HUES48 (cell line): ENCODE data around the gene TPM3.
"Not testable (repeated sequence)": the region's sequence is repeated elsewhere in the genome, so short reads cannot be mapped to it uniquely, and the experiment has no call there.

Experiments used
- H3K27ac ChIP-seq: one replicate; pipeline ENCODE4 v1.7.0; 2013; ENCODE audit warnings: low read depth, low read length, inconsistent platforms
- H3K27me3 ChIP-seq: 2 replicates; pipeline ENCODE4 v1.6.1; 2013; ENCODE audit warnings: mild to moderate bottlenecking, low read length; ENCODE audit not compliant: control insufficient read depth, insufficient read depth
- H3K36me3 ChIP-seq: 2 replicates; pipeline ENCODE4 v1.6.1; 2013; ENCODE audit warnings: low read length; ENCODE audit not compliant: control insufficient read depth, insufficient read depth
- H3K4me1 ChIP-seq: 2 replicates; pipeline ENCODE4 v1.6.1; 2013; ENCODE audit warnings: mild to moderate bottlenecking, low read length; ENCODE audit not compliant: control insufficient read depth, insufficient read depth
- H3K4me3 ChIP-seq: 2 replicates; pipeline ENCODE4 v1.5.1; 2013; ENCODE audit warnings: mild to moderate bottlenecking, low read depth, low read length
- H3K9ac ChIP-seq: 2 replicates; pipeline ENCODE4 v1.6.1; 2013; ENCODE audit warnings: mild to moderate bottlenecking, low read depth, low read length, moderate library complexity
- H3K9me3 ChIP-seq: 2 replicates; pipeline ENCODE4 v1.6.1; 2013; ENCODE audit warnings: low read length; ENCODE audit not compliant: control insufficient read depth, insufficient read depth

The TPM3 gene

DNA sequence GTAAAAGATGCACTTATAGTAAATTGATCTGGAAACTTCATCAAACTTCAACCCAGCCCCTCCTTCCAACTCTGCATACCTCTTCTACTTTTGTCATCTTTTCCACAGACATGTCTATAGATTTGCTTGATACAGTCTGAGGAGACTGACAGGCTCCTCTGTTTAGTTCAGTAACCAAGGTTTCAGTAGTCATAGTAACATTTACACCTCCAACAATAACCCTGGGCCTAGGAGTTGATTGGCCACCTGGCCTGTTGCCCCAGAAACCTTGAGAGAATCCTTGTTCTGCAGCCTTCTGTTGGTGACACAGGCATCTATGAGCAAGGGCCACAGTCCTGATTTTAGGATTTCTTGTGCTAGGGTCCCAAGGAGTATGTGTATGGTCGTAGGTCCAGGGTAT lies 14.3 kb upstream of the TPM3 start, which contains the start of gene CFAP141:
Gene CFAP141, minus strand, starts transcription at position 138 of the 400 bp plus-strand sequence. Its CDS starts 26 bp downstream, at position 112.
- no peak within 1 kb of the TSS for H3K4me3 ChIP-seq
- H3K27ac ChIP-seq: no peak within 1 kb of the TSS
- no peak within 1 kb of the TSS for H3K9ac ChIP-seq
- H3K9me3 ChIP-seq: no peaks in the 10 kb centered on the region
- no peaks in the 10 kb centered on the region for H3K4me1 ChIP-seq
- peaks cover 47% of the 10 kb centered on the region for H3K36me3 ChIP-seq
- no peaks in the 10 kb centered on the region for H3K27me3 ChIP-seq

DNA sequence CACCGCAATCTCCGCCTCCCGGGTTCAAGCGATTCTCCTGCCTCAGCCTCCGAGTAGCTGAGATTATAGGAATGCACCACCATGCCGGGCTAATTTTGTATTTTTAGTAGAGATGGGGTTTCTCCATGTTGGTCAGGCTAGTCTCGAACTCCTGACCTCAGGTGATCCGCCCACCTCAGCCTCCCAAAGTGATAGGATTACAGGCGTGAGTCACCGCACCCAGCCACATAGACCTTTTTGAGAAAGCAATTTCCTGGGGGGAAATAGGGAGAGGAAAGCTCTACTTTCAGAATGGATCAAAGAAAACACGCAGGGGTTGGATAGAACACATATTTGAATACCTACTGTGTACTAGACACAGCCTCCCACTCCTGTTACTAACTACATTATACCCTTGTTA lies 13.9 kb upstream of the TPM3 start:
- peaks cover 45% of the 10 kb centered on the region for H3K36me3 ChIP-seq
- H3K9me3 ChIP-seq, H3K27me3 ChIP-seq, H3K4me3 ChIP-seq, H3K4me1 ChIP-seq, H3K9ac ChIP-seq, H3K27ac ChIP-seq: not testable (repeated sequence)

- Histone ChIP-seq H3K9ac (no peak overlapping the region), H3K4me1 (peaks cover 10% of the 10 kb centered on the region), H3K4me3 (no peak overlapping the region), H3K27ac (no peak overlapping the region), H3K27me3 (no peaks in the 10 kb centered on the region), H3K9me3 (no peaks in the 10 kb centered on the region), H3K36me3 (no peaks in the 10 kb centered on the region)
Observed at GRCh38 chr1:154199563-154199879, 7.6 kb upstream of the TPM3 start.

DNA sequence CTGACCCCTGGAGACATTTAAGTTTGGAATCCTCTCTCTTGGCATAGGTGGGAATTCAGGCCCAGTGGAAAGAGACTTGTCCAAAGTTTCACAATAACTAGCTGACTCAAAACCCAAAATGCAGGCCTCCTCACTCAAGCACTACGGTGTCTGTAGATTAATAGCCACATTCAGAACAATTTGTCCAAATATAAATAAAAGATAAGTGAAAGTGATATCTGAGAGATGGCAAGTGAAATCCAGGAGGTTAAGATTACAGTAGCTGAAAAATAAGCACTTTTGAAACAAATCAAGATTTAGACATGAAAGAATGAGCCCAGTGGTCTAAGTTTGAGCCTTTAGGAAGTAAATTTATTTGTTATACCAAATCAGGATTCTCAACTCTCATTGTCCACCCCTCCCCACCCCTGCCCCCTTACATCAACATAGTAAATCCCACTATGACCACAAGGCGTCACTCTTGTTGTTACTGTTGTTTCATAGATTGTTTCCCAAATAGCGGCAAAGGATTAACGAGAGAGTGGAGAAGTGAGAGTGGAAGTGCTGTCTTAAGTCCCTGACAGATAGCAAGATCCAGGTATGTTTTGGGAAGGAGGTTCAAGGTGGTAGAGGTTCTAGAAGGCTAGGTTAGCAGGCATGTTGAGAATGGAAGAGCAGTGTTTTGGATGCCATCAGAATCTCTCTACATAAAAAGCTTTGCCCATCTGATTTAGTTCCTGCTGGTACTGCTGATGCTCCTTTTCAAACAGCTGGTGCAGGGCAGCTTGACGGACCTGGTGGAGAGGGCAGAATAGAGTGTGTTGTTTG lies 7.1 kb upstream of the TPM3 start:
- H3K4me3 ChIP-seq: 0 out of 2 replicates have a peak overlapping the region, but pooled peaks have one; percentile 18
- H3K9ac ChIP-seq: no peak overlapping the region

GRCh38 chr1:154193821-154194220 lies 1.9 kb upstream of the TPM3 start:
- H3K27me3 ChIP-seq: no peaks in the 10 kb centered on the region

More for the DNA sequence above, 7.1 kb upstream of the TPM3 start:
- Histone ChIP-seq H3K4me1 (peaks cover 10% of the 10 kb centered on the region), H3K27ac (no peak overlapping the region), H3K27me3 (no peaks in the 10 kb centered on the region), H3K36me3 (no peaks in the 10 kb centered on the region), H3K9me3 (no peaks in the 10 kb centered on the region)

DNA sequence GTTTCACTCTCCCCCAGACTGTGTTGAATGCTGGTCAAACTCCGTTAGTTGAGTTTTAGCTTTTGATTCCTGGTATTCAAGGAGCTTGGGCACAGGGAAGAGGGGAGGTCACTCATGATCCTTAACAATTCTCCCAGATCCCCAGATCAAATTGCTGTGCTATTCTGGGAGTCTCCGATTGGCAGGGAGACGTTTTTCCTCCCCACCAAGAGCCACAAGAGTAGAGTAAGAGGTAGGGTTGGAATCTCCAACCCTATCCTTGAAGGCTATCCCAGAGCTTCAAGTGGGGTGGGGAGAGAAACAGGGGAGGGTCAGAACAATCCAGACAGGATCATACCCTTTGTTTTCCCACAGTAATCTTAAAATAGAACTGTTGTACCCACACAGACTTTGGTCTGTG lies 576 bp upstream of the TPM3 start:
- Histone ChIP-seq H3K9ac (no peak overlapping the region), H3K4me3 (no peak overlapping the region), H3K9me3 (no peaks in the 10 kb centered on the region), H3K27me3 (no peaks in the 10 kb centered on the region), H3K36me3 (no peaks in the 10 kb centered on the region), H3K4me1 (peaks cover 11% of the 10 kb centered on the region), H3K27ac (no peak overlapping the region)

More at GRCh38 chr1:154193821-154194220, 1.9 kb upstream of the TPM3 start:
- H3K4me3 ChIP-seq: no peak overlapping the region
- no peaks in the 10 kb centered on the region for H3K36me3 ChIP-seq
- H3K9me3 ChIP-seq: no peaks in the 10 kb centered on the region
- 0 out of 2 replicates have a peak, but pooled peaks cover 9% of the 10 kb centered on the region for H3K4me1 ChIP-seq
- no peak overlapping the region for H3K27ac ChIP-seq
- H3K9ac ChIP-seq: no peak overlapping the region

GRCh38 chr1:154190550-154190949 lies 1.4 kb downstream of the TPM3 start:
- Histone ChIP-seq H3K36me3 (no peaks in the 10 kb centered on the region), H3K9ac (no peak overlapping the region), H3K4me3 (no peak overlapping the region), H3K27ac (no peak overlapping the region), H3K4me1 (peaks cover 27% of the 10 kb centered on the region), H3K9me3 (no peaks in the 10 kb centered on the region), H3K27me3 (no peaks in the 10 kb centered on the region)

GRCh38 chr1:154186852-154187501 lies 4.9 kb downstream of the TPM3 start:
- Histone ChIP-seq H3K27ac (peak overlapping the region; percentile 91), H3K27me3 (no peaks in the 10 kb centered on the region), H3K4me1 (peaks cover 25% of the 10 kb centered on the region), H3K36me3 (no peaks in the 10 kb centered on the region), H3K9me3 (no peaks in the 10 kb centered on the region), H3K4me3 (peak overlapping the region; percentile 33), H3K9ac (peak overlapping the region; percentile 57)

DNA sequence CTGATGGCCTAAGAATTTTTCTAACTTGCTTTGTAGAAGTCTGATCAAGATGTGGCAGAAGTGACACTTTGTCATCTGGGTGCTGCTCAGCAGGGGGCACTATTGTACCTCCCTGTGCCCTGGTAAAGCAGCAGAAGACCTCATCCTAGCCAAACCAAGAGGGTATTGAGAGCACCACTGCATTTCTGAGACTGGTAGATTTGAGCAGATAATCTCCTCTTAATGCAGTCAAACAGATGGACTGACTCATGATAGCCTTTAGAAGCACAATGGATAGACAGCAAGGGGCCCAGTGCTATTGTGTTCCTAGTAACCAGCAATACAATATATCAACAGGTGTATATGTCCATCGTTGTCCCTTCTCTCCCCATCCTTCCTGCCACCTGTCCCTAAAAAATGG lies 5.7 kb downstream of the TPM3 start:
- Histone ChIP-seq H3K9ac (peak overlapping the region; percentile 57), H3K36me3 (no peaks in the 10 kb centered on the region), H3K4me1 (peaks cover 27% of the 10 kb centered on the region), H3K9me3 (no peaks in the 10 kb centered on the region), H3K27me3 (no peaks in the 10 kb centered on the region), H3K4me3 (peak overlapping the region; percentile 33), H3K27ac (peak overlapping the region; percentile 91)

DNA sequence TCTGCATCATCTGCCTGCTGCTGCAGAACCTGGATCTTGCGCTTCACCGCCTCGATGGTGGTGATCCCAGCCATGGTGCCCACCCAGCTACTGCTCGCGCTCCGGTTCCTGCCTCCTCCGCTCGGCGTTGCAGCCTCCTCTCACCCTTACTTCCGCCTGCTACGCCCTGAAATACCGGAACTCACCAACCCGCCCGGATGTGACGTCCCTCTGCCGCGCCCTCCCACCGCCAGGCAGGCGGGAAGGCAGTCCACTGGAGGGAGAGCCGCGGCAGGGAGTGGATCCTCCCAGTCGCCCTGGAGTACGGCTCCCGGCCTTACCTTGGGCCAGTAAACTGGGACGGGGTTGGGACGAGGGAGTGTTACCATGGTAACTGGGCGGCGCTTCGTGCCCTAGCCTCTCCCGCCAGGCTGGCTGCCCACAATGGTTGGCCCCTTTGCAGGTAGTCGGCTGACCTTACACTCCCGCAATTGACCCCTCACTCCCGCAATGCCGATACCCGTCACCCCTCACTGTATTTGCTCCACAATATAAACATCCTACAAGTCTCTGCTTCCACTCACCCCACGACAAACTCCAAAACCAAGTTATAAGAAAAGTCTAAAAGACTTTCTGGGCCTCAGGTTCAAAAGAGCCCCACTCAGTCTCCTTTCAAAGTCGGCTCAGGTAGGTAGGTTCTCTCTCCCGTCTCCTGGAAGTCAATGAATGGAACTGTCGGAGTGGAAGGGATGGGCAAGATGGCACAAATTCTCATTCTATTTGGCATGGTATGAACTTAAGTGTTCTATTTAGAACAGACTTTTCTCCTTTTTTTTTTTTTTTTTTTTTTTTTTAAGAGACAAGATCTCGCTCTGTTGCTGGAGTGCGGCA lies 8.6 kb downstream of the TPM3 start:
- H3K4me1 ChIP-seq: peaks cover 54% of the 10 kb centered on the region
- peak overlapping the region; percentile 90 for H3K27ac ChIP-seq
- peak overlapping the region; percentile 80 for H3K9ac ChIP-seq

More for the DNA sequence above, 8.6 kb downstream of the TPM3 start:
- peaks cover 12% of the 10 kb centered on the region for H3K36me3 ChIP-seq
- H3K9me3 ChIP-seq: no peaks in the 10 kb centered on the region
- no peaks in the 10 kb centered on the region for H3K27me3 ChIP-seq
- peak overlapping the region; percentile 100 for H3K4me3 ChIP-seq
